ENCODE measurements around the gene TLR9.
A peak's percentile ranks its signal among the peaks of the same experiment; 100 is the strongest.

TLR9 gene

GRCh38 chr3:52230461-52230860 is 5.0 kb upstream of the TLR9 start:
- no peak overlapping the region for H3K4me3 ChIP-seq (ENCODE audit: low read depth, low read length)
- TF ChIP-seq, protein P1, sequence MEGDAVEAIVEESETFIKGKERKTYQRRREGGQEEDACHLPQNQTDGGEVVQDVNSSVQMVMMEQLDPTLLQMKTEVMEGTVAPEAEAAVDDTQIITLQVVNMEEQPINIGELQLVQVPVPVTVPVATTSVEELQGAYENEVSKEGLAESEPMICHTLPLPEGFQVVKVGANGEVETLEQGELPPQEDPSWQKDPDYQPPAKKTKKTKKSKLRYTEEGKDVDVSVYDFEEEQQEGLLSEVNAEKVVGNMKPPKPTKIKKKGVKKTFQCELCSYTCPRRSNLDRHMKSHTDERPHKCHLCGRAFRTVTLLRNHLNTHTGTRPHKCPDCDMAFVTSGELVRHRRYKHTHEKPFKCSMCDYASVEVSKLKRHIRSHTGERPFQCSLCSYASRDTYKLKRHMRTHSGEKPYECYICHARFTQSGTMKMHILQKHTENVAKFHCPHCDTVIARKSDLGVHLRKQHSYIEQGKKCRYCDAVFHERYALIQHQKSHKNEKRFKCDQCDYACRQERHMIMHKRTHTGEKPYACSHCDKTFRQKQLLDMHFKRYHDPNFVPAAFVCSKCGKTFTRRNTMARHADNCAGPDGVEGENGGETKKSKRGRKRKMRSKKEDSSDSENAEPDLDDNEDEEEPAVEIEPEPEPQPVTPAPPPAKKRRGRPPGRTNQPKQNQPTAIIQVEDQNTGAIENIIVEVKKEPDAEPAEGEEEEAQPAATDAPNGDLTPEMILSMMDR (IDR thresholded peaks at IDR 0.05; ENCODE audit: borderline replicate concordance, insufficient read depth, low read depth, low read length): no peak

DNA sequence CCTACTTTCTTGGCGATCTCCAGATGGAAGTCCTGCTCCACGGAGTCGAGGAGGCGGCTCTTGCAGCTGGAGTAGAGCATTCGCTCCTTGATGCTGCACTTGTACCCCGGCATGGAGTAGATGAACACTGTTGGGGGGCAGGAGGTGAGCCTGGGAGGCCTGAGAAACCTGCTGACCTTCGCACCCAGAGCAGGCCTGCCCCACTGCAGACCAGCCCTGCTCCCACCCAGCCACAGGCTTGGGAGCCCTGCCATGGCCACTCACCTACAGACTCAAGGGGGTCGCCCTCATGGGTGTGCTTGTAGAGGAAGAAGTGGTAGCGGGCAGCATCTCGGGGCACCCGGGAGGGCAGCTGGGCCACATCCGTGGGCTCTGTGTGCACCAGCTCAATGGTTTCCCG is 4.2 kb upstream of the TLR9 start:
- H3K4me3 ChIP-seq (ENCODE audit: low read depth, low read length): no peak overlapping the region
- TF ChIP-seq, protein P1 (IDR thresholded peaks at IDR 0.05; ENCODE audit: borderline replicate concordance, insufficient read depth, low read depth, low read length): no peak

- H3K4me3 ChIP-seq (ENCODE audit: low read depth, low read length): no peak overlapping the region
- TF ChIP-seq, protein P1 (IDR thresholded peaks at IDR 0.05; ENCODE audit: borderline replicate concordance, insufficient read depth, low read depth, low read length): no peak
Observed at GRCh38 chr3:52228751-52229291, 3.4 kb upstream of the TLR9 start.

- TF ChIP-seq, protein P1 (IDR thresholded peaks at IDR 0.05; ENCODE audit: borderline replicate concordance, insufficient read depth, low read depth, low read length): no peak
- no peak overlapping the region for H3K4me3 ChIP-seq (ENCODE audit: low read depth, low read length)
Observed at GRCh38 chr3:52228266-52228665, 2.8 kb upstream of the TLR9 start.

GRCh38 chr3:52227766-52228165 is 2.3 kb upstream of the TLR9 start:
- H3K4me3 ChIP-seq (ENCODE audit: low read depth, low read length): no peak overlapping the region
- TF ChIP-seq, protein P1 (IDR thresholded peaks at IDR 0.05; ENCODE audit: borderline replicate concordance, insufficient read depth, low read depth, low read length): no peak

GRCh38 chr3:52227117-52227516 is 1.7 kb upstream of the TLR9 start:
- TF ChIP-seq, protein P1 (IDR thresholded peaks at IDR 0.05; ENCODE audit: borderline replicate concordance, insufficient read depth, low read depth, low read length): no peak
- no peak overlapping the region for H3K4me3 ChIP-seq (ENCODE audit: low read depth, low read length)

DNA sequence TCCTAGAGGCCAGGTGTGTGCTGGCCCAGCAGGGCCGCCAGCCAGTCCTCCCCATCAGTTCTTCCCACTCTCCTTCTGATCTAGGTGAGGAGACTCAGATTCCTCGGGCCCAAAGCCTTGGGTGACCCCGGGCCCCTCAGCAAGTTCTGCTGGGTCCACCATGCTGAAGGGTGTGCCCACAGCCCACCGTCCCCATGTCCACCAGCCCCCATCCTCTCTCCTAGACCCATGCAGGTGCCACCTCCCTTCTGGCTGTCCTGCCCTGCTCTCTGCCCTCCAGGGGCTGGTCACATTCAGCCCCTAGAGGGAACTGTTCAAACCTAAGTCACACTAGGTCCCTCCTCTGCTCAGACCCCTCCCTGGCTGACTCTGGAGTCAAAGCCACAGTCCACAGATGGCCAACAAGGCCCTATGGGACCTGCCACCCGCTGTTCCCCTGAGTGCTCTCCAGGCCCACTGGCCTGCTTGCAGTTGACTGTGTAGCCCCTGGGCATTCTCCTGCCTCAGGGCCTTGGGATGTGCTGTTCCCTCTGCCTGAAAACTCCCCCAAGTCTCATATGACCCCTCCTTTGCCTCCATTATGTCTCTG is 878 bp upstream of the TLR9 start:
- TF ChIP-seq, protein P1 (IDR thresholded peaks at IDR 0.05; ENCODE audit: borderline replicate concordance, insufficient read depth, low read depth, low read length): no peak
- peak overlapping the region; percentile 21 for H3K4me3 ChIP-seq (ENCODE audit: low read depth, low read length)

Data from GM12875 (cell line).